ENCODE data around the gene EFTUD2.

EFTUD2 gene

DNA sequence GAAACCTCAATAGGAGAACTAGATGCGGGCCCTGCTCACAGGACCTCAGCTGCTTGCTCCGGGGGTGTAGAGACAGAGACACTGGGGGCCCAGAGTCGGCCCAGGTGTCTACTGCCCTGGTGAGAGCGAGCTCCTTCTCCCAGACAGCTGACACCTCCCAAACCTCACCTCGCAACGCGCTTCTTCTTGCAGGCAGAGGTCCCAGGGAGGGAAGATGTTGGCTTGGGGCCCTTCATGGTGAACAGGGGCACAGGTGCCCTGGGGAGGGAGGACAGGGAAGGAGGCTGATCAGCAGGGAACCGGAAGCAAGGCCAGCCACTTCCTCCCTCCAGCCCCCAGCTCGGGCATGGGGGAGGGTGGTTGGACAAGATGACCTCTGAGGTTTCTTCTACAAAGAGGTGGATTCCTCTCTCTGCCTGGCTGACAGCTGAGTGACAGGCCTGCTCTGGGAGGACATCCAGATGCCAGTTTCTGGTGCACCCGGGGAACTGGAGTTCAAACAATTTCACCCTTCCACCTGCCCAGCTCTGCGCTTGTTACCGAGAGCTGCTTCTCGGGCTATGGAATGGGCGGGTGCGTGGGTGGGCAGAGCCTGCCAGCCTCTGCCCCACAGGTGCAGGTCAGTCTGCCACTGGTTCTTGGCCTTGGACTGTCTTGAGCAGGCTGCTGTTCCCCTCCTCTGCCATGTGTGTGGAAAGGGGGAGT lies 27.7 kb upstream of the EFTUD2 start:
- in situ Hi-C loops (cut with HindIII; ENCODE audit: low sequenced_read_pairs): no loop called here
- no peak overlapping the region for H3K4me3 ChIP-seq (ENCODE audit: low read depth, low read length)
- TF ChIP-seq, protein P1, sequence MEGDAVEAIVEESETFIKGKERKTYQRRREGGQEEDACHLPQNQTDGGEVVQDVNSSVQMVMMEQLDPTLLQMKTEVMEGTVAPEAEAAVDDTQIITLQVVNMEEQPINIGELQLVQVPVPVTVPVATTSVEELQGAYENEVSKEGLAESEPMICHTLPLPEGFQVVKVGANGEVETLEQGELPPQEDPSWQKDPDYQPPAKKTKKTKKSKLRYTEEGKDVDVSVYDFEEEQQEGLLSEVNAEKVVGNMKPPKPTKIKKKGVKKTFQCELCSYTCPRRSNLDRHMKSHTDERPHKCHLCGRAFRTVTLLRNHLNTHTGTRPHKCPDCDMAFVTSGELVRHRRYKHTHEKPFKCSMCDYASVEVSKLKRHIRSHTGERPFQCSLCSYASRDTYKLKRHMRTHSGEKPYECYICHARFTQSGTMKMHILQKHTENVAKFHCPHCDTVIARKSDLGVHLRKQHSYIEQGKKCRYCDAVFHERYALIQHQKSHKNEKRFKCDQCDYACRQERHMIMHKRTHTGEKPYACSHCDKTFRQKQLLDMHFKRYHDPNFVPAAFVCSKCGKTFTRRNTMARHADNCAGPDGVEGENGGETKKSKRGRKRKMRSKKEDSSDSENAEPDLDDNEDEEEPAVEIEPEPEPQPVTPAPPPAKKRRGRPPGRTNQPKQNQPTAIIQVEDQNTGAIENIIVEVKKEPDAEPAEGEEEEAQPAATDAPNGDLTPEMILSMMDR (IDR thresholded peaks at IDR 0.05; ENCODE audit: low read depth, low read length): no peak
- no peak for DNase-seq (ENCODE audit: low read depth, low spot score)

- no peak for DNase-seq (ENCODE audit: low read depth, low spot score)
- TF ChIP-seq, protein P1 (IDR thresholded peaks at IDR 0.05; ENCODE audit: low read depth, low read length): no peak
- in situ Hi-C loops (cut with HindIII; ENCODE audit: low sequenced_read_pairs): no loop called here
- H3K4me3 ChIP-seq (ENCODE audit: low read depth, low read length): no peak overlapping the region
These were observed 26.8 kb upstream of the EFTUD2 start for GRCh38 chr17:44925731-44926697.

- in situ Hi-C loops (cut with HindIII; ENCODE audit: low sequenced_read_pairs): no loop called here
- H3K4me3 ChIP-seq (ENCODE audit: low read depth, low read length): no peak overlapping the region
- no peak for DNase-seq (ENCODE audit: low read depth, low spot score)
- TF ChIP-seq, protein P1 (IDR thresholded peaks at IDR 0.05; ENCODE audit: low read depth, low read length): no peak
These were observed 24.9 kb upstream of the EFTUD2 start for GRCh38 chr17:44924107-44924544.

DNA sequence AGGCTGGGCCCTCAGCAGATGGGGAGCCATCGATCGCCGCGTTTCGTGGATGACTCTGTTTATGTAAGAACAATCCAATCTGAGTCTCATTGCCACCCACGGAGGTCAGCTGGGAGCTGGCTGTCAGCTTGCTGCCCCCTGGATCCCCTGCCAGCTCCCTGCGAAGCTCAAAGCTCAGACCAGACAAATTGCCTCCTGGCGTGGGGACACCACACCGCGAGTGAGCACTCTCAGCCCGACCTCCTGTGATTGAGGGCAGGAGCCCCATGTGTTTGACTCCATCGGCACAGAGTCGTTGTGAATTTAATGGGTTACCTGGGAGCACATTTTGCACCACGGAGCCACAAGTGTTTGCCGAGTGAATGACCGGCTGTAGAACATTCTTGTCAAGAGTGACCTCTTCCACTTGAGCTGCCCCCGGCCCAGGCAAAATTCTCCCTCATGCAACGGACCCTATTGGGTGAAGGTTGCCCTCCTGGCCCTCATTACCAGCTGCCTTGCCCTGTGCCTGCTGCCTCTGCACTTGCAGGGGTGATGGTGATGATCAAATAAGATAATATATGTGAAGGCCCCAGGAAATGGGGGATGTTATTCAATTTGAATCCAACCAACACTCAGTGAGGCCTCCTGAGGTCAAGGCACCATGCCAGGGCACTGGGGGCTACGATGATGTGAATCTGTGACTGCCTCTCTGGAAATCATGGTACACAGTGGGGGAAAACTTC lies 23.7 kb upstream of the EFTUD2 start:
- TF ChIP-seq, protein P1 (IDR thresholded peaks at IDR 0.05; ENCODE audit: low read depth, low read length): no peak
- H3K4me3 ChIP-seq (ENCODE audit: low read depth, low read length): no peak overlapping the region
- DNase-seq (ENCODE audit: low read depth, low spot score): no peak
- in situ Hi-C loops (cut with HindIII; ENCODE audit: low sequenced_read_pairs): no loop called here

GRCh38 chr17:44922136-44922535 lies 22.9 kb upstream of the EFTUD2 start:
- H3K4me3 ChIP-seq (ENCODE audit: low read depth, low read length): no peak overlapping the region
- in situ Hi-C loops (cut with HindIII; ENCODE audit: low sequenced_read_pairs): no loop called here
- TF ChIP-seq, protein P1 (IDR thresholded peaks at IDR 0.05; ENCODE audit: low read depth, low read length): no peak
- no peak for DNase-seq (ENCODE audit: low read depth, low spot score)
